HG03139 (cell line): ENCODE results near the gene SLC7A9.
"Not testable (repeated sequence)": the region's sequence is repeated elsewhere in the genome, so short reads cannot be mapped to it uniquely, and the experiment has no call there.

Source experiments
- ATAC-seq: cut with Tn5 transposase; IDR thresholded peaks from one replicate; pipeline ENCODE4 v1.9.1; 2021; ENCODE audit not compliant: unreplicated experiment

The SLC7A9 gene

DNA sequence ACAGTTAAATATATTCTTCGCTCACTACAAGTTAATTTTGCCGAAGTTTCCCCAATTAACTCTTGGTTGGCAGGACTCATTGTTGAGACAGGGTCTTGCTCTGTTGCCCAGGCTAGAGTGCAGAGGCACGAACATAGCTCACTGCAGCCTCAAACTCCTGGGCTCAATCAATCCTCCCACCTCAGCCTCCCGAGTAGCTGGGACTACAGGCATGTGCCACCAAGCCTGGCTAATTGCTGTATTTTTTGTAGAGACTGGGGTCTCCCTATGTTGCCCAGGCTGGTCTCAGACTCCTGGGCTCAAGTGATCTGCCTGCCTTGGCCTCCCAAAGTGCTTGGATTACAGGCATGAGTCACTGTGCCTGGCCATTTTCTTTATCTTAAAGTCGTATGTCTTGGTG is 15.7 kb upstream of the SLC7A9 start:
- not testable (repeated sequence) for ATAC-seq

DNA sequence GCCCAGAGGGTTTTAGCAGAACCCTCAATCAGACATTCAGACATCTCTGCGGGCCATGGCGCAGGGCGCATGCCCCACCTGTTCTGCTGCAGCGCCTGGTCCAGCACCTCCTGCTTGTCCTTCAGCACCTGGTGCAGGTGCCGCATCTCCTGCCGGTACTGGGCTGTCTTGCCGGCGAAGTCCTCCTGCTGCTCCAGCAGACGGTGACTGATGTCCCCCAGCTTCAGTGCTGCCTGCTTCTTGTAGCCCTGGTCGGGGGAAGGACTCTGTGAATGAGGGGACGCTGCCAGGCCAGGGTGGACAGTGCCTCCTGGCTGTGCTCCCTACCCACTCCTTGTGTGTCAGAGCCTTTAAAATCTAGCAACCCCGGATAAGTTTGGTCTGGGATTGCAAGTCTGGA is 12.2 kb upstream of the SLC7A9 start:
- ATAC-seq = no peak

DNA sequence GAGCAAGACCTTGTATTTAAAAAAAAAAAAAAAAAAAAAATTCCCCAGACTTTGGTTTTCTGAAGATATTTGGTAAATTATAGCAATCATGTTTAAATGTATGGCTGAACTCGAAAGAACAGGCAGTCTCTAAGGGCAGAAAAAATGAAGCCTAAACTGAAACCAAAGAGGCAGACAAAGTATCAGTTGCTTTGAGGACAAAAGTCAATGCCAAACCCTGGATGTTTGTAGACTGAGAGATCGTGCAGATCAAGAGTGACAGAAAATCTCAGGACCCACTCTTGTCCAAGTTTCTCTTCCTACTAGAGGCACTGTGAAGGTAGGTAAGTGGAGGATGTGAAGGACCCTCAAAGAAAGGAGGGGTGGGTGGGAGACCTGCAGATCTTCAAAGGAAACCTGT is 11.1 kb upstream of the SLC7A9 start:
- ATAC-seq = no peak

DNA sequence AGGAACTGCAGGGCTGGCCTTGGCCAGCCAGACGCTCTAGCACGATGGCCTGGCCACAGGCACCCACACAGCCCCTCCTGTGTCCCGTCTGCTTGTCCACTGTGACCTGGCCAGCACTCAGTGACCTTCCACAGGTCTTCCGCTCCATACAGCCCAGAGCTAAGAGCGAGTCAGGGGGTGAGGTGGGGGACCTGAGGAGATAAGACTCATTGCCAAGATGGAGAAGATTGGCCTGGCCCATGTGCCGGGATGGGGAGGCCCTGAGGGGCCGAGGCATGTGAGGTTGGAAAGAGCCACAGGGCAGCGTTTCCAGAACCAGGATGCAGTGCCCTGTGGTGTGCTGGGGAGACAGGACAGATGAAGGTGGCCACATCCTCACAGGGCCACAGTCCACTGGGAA is 10.2 kb upstream of the SLC7A9 start:
- ATAC-seq = no peak

DNA sequence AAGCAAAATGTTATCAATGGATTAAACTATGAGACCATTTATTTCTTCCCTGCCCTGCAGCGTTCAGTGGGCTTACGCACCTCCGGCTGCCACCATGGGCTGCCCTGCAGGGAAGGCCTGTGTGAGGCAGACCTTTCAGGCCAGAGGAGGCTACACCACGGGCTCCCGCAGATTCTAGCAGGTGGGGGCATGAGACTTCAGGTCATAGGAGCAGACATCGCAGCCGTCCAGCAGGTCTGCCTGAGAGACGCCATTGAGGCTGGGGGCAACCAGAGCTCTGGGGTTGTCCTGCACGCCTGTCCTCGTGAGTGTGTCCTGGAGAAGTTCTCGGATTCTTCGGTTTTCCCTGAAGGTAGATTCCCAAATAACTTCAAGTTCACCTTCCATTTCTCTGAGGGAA is 9.4 kb upstream of the SLC7A9 start:
- ATAC-seq = no peak

DNA sequence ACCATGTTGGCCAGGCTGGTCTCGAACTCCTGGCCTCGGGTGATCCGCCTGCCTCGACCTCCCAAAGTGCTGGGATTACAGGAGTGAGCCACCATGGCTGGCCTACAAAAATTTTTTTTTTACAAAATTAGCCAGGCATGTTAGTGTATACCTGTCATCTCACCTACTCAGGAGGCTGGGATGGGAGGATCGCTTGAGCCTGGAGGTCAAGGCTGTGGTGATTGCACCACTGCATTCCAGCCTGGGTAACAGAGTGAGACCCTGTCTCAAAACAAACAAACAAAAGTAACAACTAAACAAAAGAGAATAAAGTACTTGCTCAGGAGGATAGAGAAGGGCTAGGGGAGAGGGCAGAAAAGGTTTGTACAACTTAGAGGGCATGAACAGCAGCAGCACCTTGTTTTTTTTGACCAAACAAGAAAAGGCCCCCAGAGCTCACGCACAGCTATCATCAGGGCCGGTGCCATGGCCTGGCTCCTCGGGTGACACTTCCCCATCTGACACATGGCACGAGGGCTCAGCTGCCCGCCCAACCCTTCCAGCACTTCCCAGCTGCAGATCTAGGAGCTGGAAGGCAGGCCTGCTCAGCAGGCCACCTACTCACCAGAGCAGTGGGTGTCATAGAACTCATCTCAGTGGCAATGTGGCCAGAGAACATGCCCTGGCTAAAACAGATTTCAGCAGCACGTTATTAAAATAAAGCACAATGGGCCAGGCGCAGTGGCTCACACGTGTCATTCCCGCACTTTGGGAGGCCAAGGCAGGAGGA is 8.6 kb upstream of the SLC7A9 start:
- ATAC-seq = no peak

DNA sequence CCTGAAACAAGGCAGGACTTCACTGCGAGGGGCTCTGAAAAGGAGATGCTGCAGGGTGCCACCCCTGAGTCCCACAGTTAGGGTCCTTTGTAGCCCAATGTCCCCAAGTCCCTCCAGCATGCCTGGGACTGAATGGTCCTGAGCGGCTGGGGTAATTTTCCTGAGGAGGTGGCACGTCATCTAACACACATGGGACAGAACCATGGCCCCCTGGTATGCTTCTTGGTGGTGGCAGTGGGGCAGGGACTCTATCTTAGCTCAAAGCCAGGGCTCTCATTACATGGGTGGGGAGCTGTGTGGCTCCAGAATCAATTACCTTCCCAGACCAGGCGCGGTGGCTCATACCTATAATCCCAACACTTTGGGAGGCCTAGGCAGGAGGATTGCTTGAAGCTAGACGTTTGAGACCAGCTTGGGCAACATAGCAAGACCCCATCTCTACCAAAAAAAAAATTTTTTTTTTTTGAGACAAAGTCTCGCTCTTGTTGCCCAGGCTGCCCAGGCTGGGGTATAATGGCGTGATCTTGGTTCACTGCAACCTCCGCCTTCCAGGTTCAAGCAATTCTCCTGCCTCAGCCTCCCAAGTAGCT is 7.9 kb upstream of the SLC7A9 start:
- no peak for ATAC-seq

DNA sequence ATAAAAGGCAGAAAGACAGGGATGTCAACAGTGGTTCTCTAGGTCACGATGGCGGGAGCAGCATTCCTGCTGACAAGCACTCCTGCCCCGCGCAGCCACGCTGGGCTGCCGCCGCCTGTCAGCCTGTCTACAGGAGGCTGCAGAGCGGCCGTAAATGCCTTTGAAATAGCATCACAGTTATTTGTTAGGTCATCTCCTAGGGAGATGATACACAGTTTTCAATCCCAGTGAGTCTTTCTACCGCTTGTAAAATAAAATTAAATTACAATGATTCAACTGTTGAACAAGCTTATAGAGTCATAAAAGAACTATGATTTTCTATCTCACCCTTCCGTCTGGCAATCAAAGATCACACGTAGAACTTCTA is 7.3 kb upstream of the SLC7A9 start:
- ATAC-seq = no peak

DNA sequence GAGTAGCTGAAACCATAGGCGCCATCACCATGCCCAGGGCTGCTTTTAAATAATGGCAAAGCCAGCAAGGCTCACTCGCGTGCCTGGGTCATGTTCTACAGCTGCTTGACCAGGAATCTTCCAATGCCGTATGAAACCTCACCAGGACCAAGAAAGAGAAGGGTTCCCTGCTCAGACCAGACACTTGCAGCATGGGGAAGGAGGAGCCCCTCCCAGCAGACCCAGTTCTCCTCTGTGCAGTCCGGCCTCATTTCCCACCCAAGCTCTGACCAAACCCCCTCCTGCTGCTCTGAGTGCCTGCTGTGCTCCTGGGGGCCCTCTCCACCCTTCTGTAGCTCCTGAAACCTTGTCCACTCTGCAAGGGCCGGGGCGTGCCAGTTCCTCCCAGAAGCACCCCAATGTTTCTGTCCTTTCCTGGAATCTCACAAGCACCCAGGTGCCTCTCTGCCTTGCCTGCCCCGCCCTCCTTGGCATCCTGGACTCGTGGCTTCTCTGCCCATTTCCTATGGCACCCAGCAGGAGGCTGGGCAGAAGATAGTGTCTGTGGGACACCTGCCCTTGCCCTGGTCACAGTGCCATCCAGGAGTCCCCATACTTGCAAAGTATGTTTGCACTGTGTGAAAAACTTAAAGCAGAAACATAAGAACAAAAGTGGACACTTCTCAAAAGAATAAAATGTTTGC is 6.8 kb upstream of the SLC7A9 start:
- no peak for ATAC-seq

DNA sequence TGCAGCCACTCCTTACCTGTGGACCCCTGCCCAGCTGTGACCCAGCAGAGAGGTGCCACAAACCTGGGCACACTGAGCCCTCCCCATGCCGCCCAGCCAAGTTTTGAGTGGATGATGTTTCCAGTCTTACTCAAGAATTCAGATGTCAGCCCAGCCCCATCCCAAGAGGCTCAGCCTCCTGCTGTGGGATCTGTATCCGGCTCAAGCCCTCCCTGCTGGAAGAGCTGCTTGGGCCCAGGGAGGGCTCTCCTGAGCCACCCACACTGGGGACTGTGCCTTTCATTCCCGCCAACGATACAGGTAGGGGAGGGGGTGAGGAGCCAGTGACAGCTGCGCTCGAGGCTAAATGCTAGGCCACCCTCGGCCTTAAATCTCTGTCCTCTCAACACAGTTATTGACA is 5.9 kb upstream of the SLC7A9 start:
- ATAC-seq = no peak

DNA sequence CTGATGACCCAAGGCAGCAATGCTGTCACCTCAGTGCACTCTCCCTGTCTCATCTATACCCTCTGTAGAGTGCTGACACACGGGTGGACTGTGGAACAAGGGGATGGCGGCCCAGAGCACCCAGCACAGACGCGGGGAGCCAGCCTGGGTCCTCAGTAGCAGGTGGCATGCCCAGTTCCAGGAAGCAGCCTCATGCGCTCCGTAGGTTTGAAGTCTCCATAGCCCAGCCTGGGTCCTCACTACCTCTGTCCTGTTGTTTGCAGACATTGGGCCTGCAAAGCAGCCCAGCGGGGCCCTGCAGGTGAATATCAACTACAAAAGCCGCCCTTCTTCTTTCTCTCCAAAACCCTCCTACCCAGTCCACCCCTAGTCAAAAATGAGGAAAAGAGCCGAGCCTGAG is 5.0 kb upstream of the SLC7A9 start:
- ATAC-seq = no peak

DNA sequence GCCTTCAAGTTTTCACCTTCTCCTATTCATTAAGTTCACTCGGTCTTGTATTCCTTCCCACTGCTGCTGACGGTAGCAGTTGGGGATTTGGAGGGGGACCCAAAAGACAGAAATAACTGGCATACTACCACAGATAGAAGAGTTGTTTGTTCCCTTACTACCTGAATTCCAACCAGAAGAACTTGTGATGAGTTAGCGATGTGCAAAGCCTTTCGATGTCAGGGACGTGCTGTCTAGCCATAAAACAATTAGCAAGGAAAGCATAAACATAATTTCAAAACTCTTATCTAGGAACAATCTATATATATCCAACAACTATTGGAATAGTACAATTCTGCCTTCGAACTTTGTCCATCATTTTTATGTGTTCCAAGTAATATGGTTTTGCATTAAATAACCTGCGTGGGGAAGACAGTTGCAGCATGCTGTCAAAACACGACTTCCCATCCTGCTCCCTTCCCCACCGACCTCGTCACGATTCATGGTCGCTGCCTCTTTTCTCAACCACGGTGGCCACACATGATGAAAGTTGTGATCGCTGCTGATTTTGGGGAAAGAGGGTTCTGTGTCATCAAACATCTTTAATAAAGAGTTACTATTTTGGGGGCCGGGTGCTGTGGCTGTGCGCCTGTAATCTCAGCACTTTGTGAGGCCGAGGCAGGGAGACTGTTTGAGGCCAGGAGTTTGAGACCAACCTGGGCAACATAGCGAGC is 3.8 kb upstream of the SLC7A9 start:
- ATAC-seq = no peak

DNA sequence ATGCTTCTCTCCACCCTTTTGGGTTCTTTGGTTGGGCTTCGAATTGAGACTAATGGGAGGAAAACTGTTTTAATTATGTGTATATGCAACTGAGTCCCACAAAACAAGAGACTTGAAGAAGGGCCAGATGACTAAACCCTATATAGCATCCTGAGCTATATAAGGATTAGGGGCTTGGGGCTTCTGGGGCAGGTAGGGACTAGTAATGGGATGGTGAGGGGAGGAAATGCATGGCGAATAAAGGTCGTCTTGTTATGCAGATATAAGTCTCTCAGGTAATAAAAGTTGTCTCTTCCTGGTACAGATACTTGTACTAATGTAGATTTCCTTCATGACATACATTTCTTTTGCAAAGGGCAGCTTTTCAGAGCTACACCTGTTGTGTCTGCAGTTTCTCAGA is 2.8 kb upstream of the SLC7A9 start:
- no peak for ATAC-seq

DNA sequence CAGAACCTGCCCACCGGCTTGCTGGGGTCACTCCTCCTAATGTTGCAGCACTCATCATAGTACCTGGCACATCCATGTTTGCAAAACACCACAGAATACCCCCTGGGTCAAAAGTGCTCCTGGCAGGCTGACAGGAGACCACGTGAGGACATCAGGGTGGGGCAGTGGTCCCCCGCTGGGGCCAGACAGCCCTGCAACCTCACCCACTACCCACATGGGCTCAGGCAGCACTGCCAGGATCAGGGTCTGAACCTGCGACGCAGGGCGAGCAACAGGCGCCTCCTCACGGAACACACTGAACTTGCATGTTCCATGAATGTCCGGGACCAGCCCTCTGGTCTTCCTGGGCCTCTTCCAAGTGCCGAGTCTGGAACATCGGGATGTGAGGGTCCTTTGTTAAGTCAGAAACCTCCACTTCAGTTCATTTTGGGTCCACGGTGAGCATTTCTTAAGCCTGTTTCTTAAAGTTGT is 1.4 kb upstream of the SLC7A9 start:
- ATAC-seq = no peak

DNA sequence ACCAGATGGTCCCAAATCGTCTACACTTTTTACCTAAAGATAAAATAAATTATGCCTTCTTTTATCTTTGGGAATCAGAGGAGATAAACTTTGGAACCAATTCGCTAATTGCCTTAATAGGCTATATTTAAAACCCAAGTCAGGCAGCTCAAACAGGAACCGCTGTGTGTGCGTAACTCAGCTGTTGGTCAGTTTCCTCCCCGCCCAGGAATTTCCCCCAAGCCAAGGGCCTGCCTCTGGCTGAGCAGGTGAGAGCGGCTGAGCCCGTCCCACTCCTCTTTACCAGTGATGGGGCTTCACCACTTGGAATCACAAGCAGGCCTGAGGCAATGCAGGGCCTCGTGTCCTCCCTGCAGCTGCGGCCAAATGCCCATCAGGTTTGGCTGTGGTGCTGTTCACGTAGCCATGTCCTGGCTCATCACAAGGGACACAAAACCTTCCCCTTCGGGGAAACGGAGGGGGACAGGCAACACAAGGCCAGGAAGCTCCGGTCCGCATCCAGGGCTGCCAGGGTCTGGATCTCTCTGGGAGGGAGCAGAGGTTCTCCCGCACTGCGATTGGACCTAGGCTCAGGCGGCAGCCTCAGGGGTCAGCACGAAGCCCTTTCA is 503 bp upstream of the SLC7A9 start:
- no peak for ATAC-seq

DNA sequence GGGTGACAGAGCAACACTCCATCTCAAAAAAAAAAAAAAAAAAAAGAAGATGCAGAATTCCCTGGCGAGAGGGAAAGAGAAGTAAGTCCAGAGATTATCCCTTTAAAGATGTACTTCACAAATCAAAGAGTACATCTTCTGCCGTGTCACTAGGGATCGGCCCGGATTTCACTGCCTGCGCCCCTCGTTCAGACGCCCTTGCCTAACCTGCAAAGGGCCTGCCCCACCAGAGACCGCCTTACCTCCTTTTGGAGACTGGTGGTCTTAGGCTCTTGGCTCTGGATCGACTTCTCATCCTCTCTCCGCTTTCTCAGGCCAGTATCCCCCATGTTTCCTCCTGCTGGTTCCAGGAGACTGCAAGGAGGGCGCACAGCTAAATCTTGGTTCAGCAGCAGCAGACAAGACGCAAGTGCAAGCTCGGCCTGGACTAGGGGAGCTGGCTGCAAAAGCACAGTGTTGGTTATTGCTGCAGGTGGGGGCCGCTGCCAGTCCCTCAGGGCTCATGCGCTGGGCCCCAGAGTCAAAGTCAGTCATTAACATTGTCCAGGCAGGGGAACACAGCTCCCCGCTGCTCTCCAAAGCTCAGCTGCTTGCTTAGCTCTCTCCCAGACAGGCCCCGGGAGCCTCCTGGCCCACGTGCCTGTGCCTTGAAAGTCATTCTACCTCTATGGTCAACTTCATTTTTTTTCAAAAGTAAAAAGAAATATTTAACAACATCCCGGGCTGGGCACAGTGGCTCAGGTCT is 1.2 kb downstream of the SLC7A9 start:
- no peak for ATAC-seq

DNA sequence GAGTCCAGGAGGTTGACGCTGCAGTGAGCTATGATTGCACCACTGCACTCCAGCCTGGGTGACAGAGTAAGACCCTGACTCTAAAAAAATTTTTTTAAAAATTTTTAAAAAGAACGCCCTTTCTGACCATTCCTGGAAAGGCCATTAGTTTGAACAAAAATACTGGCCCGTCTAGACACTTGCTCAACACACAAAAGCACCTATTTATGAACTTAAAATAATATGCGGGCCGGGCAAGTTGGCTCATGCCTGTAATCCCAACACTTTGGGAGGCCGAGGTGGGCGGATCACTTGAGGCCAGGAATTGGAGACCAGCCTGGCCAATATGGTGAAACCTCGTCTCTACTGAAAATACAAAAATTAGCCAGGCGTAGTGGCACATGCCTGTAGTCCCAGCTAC is 2.1 kb downstream of the SLC7A9 start:
- ATAC-seq = not testable (repeated sequence)

DNA sequence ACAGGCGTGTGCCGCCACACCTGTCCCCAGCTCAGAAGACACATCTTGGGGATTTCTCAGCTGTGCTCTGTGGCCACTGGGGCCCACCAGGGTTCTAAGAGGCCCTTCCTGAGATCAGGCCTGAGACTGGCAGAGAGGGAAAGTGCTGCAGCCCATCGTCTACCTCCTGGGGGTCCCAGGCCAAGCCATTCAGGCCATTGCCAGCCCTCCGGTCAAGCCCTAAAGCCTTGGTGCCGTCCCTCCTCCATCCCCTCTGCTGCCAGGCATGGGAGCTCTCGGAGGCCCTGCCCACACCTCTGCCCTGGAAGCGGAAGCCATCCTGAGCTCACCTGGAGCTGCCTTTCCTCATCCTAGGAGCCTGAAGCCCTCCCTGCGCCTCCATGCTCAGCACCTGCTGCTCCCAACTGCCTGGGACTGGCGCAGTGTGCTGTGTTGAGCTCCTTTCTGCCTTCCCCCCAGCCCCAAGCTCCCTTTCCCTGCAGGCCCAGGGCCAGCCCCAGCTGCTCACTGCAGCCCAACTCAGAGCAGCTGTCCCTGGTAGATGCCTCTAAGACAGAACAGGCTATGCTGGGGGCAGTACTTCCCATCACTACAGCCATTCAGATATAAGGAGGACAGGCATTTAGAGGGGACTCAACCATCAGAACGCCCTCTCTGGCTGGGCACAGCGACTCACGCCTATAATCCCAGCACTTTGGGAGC is 2.9 kb downstream of the SLC7A9 start:
- no peak for ATAC-seq

DNA sequence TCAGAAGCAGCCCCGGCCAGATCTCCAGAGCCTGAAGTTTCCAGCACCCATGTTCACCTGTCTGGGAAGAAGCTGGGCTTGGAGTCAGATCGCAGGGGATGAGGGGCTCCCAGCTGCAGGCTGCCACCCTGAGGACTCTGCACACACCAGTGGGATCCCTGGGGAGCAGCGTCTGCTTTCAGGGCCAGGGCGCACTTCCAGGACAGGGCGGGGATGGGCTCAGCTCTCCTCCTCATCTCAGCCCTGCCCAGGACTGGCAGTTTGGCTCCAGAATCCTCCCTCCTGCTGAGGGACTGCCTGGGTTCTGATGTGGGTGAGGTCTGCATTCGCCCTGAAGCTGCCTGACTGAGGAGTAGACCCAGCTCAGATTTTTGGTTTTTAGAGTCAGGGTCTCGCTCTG is 3.5 kb downstream of the SLC7A9 start:
- no peak for ATAC-seq

DNA sequence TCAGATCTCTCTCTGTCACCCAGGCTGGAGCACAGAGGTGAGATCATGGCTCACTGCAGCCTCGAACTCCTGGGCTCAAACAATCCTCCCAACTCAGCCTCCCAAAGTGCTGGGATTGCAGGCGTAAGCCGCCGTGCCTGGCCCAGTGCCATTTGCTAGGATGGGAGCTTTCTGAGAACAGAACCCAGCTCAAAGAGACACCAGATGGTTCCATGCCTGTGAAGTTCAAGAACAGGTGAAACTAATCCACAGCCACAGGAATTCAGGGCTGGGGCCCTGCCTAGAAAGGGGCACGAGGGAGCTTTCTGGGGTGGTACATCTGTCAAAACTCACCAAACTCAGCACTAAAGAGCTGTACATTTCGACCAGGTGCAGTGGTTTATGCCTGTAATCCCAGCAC is 4.2 kb downstream of the SLC7A9 start:
- ATAC-seq = no peak
